ENCODE data around the gene SLC49A4. TPM values are rescaled to one million over a fixed set of nuclear protein-coding genes. Genes with fewer than 3 reads are reported as not detected.

Gene SLC49A4
- total RNA-seq, 1 donor from 2014 or later, result 18.0 TPM

- no peaks in the 10 kb centered on the region for H4K20me1 ChIP-seq (ENCODE audit: insufficient read depth, low read length)
- Mint-ChIP-seq H3K36me3 (ENCODE audit: low read depth, unreplicated experiment) (peaks cover 17% of the 10 kb centered on the region), H3K4me3 (ENCODE audit: unreplicated experiment) (no peak overlapping the region), H3K4me1 (ENCODE audit: low read depth, unreplicated experiment) (peaks cover 2% of the 10 kb centered on the region), H3K27me3 (ENCODE audit: low read depth, unreplicated experiment) (no peaks in the 10 kb centered on the region), H3K27ac (ENCODE audit: unreplicated experiment) (no peak overlapping the region), H3K9me3 (ENCODE audit: unreplicated experiment) (peaks cover 2% of the 10 kb centered on the region)
- TF ChIP-seq EZH2 (IDR thresholded peaks at IDR 0.05; ENCODE audit: insufficient read depth, low read length) (no peak), CTCF (IDR thresholded peaks at IDR 0.05; ENCODE audit: insufficient read depth, low read depth, low read length) (no peak)
- no peaks in the 10 kb centered on the region for H3K9me3 ChIP-seq (ENCODE audit: insufficient read depth, low read depth, low read length)
- FAIRE-seq, result no peak
- H3K79me2 ChIP-seq (ENCODE audit: insufficient read depth, low read length), result no peaks in the 10 kb centered on the region
- H3K9ac ChIP-seq (ENCODE audit: low read length), result no peak overlapping the region
- no peaks in the 10 kb centered on the region for H3K4me1 ChIP-seq (ENCODE audit: insufficient read depth, low read length)
- no peak overlapping the region for H3K4me2 ChIP-seq (ENCODE audit: low read length)
- no peak for DNase-seq (ENCODE audit: low read depth)
- no peak overlapping the region for H3K27ac ChIP-seq (ENCODE audit: low read depth, low read length)
- no peak overlapping the region for H3K4me3 ChIP-seq (ENCODE audit: insufficient read depth, low read depth, low read length)
- H3K27me3 ChIP-seq (ENCODE audit: insufficient read depth, low read length), result no peaks in the 10 kb centered on the region
- no peaks in the 10 kb centered on the region for H3K36me3 ChIP-seq (ENCODE audit: insufficient read depth, low read length)
- no peak overlapping the region for H2AFZ ChIP-seq (ENCODE audit: low read depth, low read length)
These were observed 33.4 kb downstream of the SLC49A4 start for GRCh38 chr3:122828281-122828680.

- DNase-seq (ENCODE audit: low read depth) (no peak), FAIRE-seq (no peak)
- H3K4me1 Mint-ChIP-seq (ENCODE audit: low read depth, unreplicated experiment), result no peaks in the 10 kb centered on the region
- TF ChIP-seq CTCF (IDR thresholded peaks at IDR 0.05; ENCODE audit: insufficient read depth, low read depth, low read length), result no peak
- no peak for TF ChIP-seq EZH2 (IDR thresholded peaks at IDR 0.05; ENCODE audit: insufficient read depth, low read length)
- Histone ChIP-seq H3K27ac (ENCODE audit: low read depth, low read length) (no peak overlapping the region), H3K27me3 (ENCODE audit: insufficient read depth, low read length) (no peaks in the 10 kb centered on the region), H3K4me3 (ENCODE audit: insufficient read depth, low read depth, low read length) (no peak overlapping the region), H3K4me1 (ENCODE audit: insufficient read depth, low read length) (no peaks in the 10 kb centered on the region), H4K20me1 (ENCODE audit: insufficient read depth, low read length) (no peaks in the 10 kb centered on the region), H2AFZ (ENCODE audit: low read depth, low read length) (no peak overlapping the region), H3K9ac (ENCODE audit: low read length) (no peak overlapping the region), H3K4me2 (ENCODE audit: low read length) (no peak overlapping the region), H3K9me3 (ENCODE audit: insufficient read depth, low read depth, low read length) (no peaks in the 10 kb centered on the region), H3K79me2 (ENCODE audit: insufficient read depth, low read length) (no peaks in the 10 kb centered on the region), H3K36me3 (ENCODE audit: insufficient read depth, low read length) (no peaks in the 10 kb centered on the region)
- H3K27ac Mint-ChIP-seq (ENCODE audit: unreplicated experiment), result no peak overlapping the region
- peaks cover 13% of the 10 kb centered on the region for H3K36me3 Mint-ChIP-seq (ENCODE audit: low read depth, unreplicated experiment)
- peaks cover 7% of the 10 kb centered on the region for H3K9me3 Mint-ChIP-seq (ENCODE audit: unreplicated experiment)
- no peak overlapping the region for H3K4me3 Mint-ChIP-seq (ENCODE audit: unreplicated experiment)
- H3K27me3 Mint-ChIP-seq (ENCODE audit: low read depth, unreplicated experiment), result no peaks in the 10 kb centered on the region
These were observed 40.7 kb downstream of the SLC49A4 start for GRCh38 chr3:122835590-122835989.

- no peaks in the 10 kb centered on the region for H3K36me3 ChIP-seq (ENCODE audit: insufficient read depth, low read length)
- no peaks in the 10 kb centered on the region for H3K4me1 Mint-ChIP-seq (ENCODE audit: low read depth, unreplicated experiment)
- FAIRE-seq, result no peak
These were observed 48.7 kb downstream of the SLC49A4 start for GRCh38 chr3:122843604-122844003.

More at GRCh38 chr3:122843604-122844003, 48.7 kb downstream of the SLC49A4 start:
- no peaks in the 10 kb centered on the region for H3K27me3 Mint-ChIP-seq (ENCODE audit: low read depth, unreplicated experiment)
- Histone ChIP-seq H3K79me2 (ENCODE audit: insufficient read depth, low read length) (no peaks in the 10 kb centered on the region), H4K20me1 (ENCODE audit: insufficient read depth, low read length) (no peaks in the 10 kb centered on the region), H3K4me1 (ENCODE audit: insufficient read depth, low read length) (no peaks in the 10 kb centered on the region), H3K9ac (ENCODE audit: low read length) (no peak overlapping the region), H3K4me3 (ENCODE audit: insufficient read depth, low read depth, low read length) (no peak overlapping the region), H3K27ac (ENCODE audit: low read depth, low read length) (no peak overlapping the region), H2AFZ (ENCODE audit: low read depth, low read length) (no peak overlapping the region), H3K27me3 (ENCODE audit: insufficient read depth, low read length) (no peaks in the 10 kb centered on the region), H3K4me2 (ENCODE audit: low read length) (no peak overlapping the region), H3K9me3 (ENCODE audit: insufficient read depth, low read depth, low read length) (no peaks in the 10 kb centered on the region)
- H3K4me3 Mint-ChIP-seq (ENCODE audit: unreplicated experiment), result no peak overlapping the region
- DNase-seq (ENCODE audit: low read depth), result no peak
- no peak overlapping the region for H3K27ac Mint-ChIP-seq (ENCODE audit: unreplicated experiment)
- peaks cover 2% of the 10 kb centered on the region for H3K9me3 Mint-ChIP-seq (ENCODE audit: unreplicated experiment)
- TF ChIP-seq EZH2 (IDR thresholded peaks at IDR 0.05; ENCODE audit: insufficient read depth, low read length) (no peak), CTCF (IDR thresholded peaks at IDR 0.05; ENCODE audit: insufficient read depth, low read depth, low read length) (no peak)
- H3K36me3 Mint-ChIP-seq (ENCODE audit: low read depth, unreplicated experiment), result peaks cover 9% of the 10 kb centered on the region
